Endodermal cell (in vitro differentiated cells): Measurements from ENCODE around the gene SURF2. TPM values are rescaled to one million over a fixed set of nuclear protein-coding genes. Genes with fewer than 3 reads are reported as not detected.

ENCODE experiments used
- DNase-seq: peaks from one replicate; pipeline ENCODE4 v3.0.0-alpha.2; 2017
- H3K27ac ChIP-seq: 2 replicates; pipeline ENCODE4 v1.5.1; 2013; ENCODE audit warnings: mild to moderate bottlenecking, low read depth, low read length, moderate library complexity
- H3K27me3 ChIP-seq: 2 replicates; pipeline ENCODE4 v1.6.1; 2013; ENCODE audit warnings: mild to moderate bottlenecking, low read length, moderate library complexity; ENCODE audit not compliant: insufficient read depth, control insufficient read depth, poor library complexity, severe bottlenecking
- H3K36me3 ChIP-seq: 2 replicates; pipeline ENCODE4 v1.7.0; 2013; ENCODE audit warnings: mild to moderate bottlenecking, low read length, moderate library complexity; ENCODE audit not compliant: control insufficient read depth, insufficient read depth
- H3K4me1 ChIP-seq: one replicate; pipeline ENCODE4 v1.7.0; 2013; ENCODE audit warnings: low read length; ENCODE audit not compliant: control insufficient read depth, insufficient read depth
- H3K4me3 ChIP-seq: 2 replicates; pipeline ENCODE4 v1.5.1; 2013; ENCODE audit warnings: mild to moderate bottlenecking, low read length, moderate library complexity
- H3K9ac ChIP-seq: 2 replicates; pipeline ENCODE4 v1.6.1; 2013; ENCODE audit warnings: mild to moderate bottlenecking, low read length, moderate library complexity; ENCODE audit not compliant: poor library complexity, severe bottlenecking; ENCODE audit errors: extremely low read depth
- H3K9me3 ChIP-seq: 2 replicates; pipeline ENCODE4 v1.6.1; 2013; ENCODE audit warnings: mild to moderate bottlenecking, low read length, moderate library complexity; ENCODE audit not compliant: control insufficient read depth
- H3K27ac Mint-ChIP-seq: 2 replicates; pipeline ENCODE4 v1.8.0; 2020; ENCODE audit warnings: mixed read lengths
- H3K27me3 Mint-ChIP-seq: 2 replicates; pipeline ENCODE4 v1.8.0; 2021; ENCODE audit warnings: mild to moderate bottlenecking, mixed read lengths; ENCODE audit not compliant: insufficient read depth
- H3K36me3 Mint-ChIP-seq: 2 replicates; pipeline ENCODE4 v1.8.0; 2020; ENCODE audit warnings: low read depth, mixed read lengths
- H3K4me1 Mint-ChIP-seq: 2 replicates; pipeline ENCODE4 v1.8.0; 2020; ENCODE audit warnings: mixed read lengths
- H3K4me3 Mint-ChIP-seq: 2 replicates; pipeline ENCODE4 v1.8.0; 2020; ENCODE audit warnings: mild to moderate bottlenecking, moderate library complexity, mixed read lengths
- H3K9me3 Mint-ChIP-seq: 2 replicates; pipeline ENCODE4 v1.8.0; 2020; ENCODE audit warnings: mild to moderate bottlenecking, mixed read lengths
- CTCF ChIP-seq: fragments of 200-600 bp; sonication (generic); conservative IDR thresholded peaks from 2 replicates; pipeline ENCODE4 v1.5.0; 2021; ENCODE audit warnings: antibody characterized with exemption, mild to moderate bottlenecking
- WGBS, 2 experiments: methylation state at CpG; one replicate each; pipeline versions ENCODE4 v1.1.5 to v1.1.7; 2013; ENCODE audit warnings: missing lambda C conversion rate in 2 of 2, mixed read lengths in 1 of 2; ENCODE audit not compliant: insufficient coverage in 1 of 2, insufficient read length in 1 of 2; 5-methylcytosine and 5-hydroxymethylcytosine counted together
- total RNA-seq, 2 donors: library from RNA; stranded (reverse); fragmentation: NEBNext Ultra II Directional in 1 of 2; extraction: Animal tissue kit (Norgen Biotek cat#: 25700) in 1 of 2; gene quantifications; 2 replicates in 1 of 2; 3 replicates in 1 of 2; pipeline ENCODE4 v1.2.1, GENCODE V29; 2021

The SURF2 gene
- total RNA-seq, 2 donors from 2014 or later, result 18.0 to 25.9 TPM

- H3K27me3 Mint-ChIP-seq, result no peaks in the 10 kb centered on the region
- no peak for TF ChIP-seq CTCF
- H3K4me3 ChIP-seq, result no peak overlapping the region
- peaks cover 65% of the 10 kb centered on the region for H3K36me3 ChIP-seq
- no peak overlapping the region for H3K27ac ChIP-seq
- no peak overlapping the region for H3K4me3 Mint-ChIP-seq
- 81 to 91% methylated on average over 7 to 11 of the region's 11 CpGs for WGBS, 2 experiments
- peak; percentile 71 for DNase-seq
- H3K9me3 Mint-ChIP-seq, result no peaks in the 10 kb centered on the region
- H3K9ac ChIP-seq, result no peak overlapping the region
- no peaks in the 10 kb centered on the region for H3K4me1 ChIP-seq
- peaks cover 76% of the 10 kb centered on the region for H3K36me3 Mint-ChIP-seq
- peaks cover 8% of the 10 kb centered on the region for H3K4me1 Mint-ChIP-seq
- H3K27ac Mint-ChIP-seq, result no peak overlapping the region
- H3K9me3 ChIP-seq, result no peaks in the 10 kb centered on the region
- no peaks in the 10 kb centered on the region for H3K27me3 ChIP-seq
Observed at GRCh38 chr9:133342570-133342969, 13.8 kb upstream of the SURF2 start.

- no peak for TF ChIP-seq CTCF
- 95 to 98% methylated on average over 14 to 19 of the region's 19 CpGs for WGBS, 2 experiments
- peaks cover 76% of the 10 kb centered on the region for H3K36me3 Mint-ChIP-seq
Observed at GRCh38 chr9:133344071-133344470, 12.3 kb upstream of the SURF2 start.

DNA sequence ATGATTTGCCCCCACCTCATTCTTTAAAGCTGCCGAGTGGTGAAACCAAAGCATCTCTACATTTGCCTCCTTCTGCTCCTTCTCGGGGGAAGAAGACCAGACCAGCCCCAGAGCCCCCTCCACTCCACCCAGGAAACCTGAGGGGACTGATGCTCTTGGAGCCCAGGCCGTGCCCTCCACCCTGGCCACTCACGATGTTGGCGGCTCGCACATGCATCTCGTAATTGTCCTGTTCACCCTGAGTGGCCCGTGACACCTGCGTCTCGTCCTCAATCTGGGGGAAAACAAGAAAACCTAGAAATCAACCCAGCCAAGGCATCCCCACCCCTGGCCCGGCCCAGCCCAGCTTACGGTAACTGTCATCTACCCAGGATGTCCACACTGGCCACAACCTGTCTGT lies 11.4 kb upstream of the SURF2 start:
- H3K27ac ChIP-seq, result no peak overlapping the region
- no peak overlapping the region for H3K4me3 ChIP-seq
- no peaks in the 10 kb centered on the region for H3K9me3 ChIP-seq
- Mint-ChIP-seq H3K36me3 (peaks cover 76% of the 10 kb centered on the region), H3K27ac (no peak overlapping the region), H3K4me3 (no peak overlapping the region), H3K27me3 (no peaks in the 10 kb centered on the region), H3K9me3 (no peaks in the 10 kb centered on the region), H3K4me1 (peaks cover 22% of the 10 kb centered on the region)
- H3K9ac ChIP-seq, result no peak overlapping the region
- no peak for TF ChIP-seq CTCF
- no peaks in the 10 kb centered on the region for H3K4me1 ChIP-seq
- H3K27me3 ChIP-seq, result no peaks in the 10 kb centered on the region
- 93 to 96% methylated on average over 8 to 12 of the region's 12 CpGs for WGBS, 2 experiments
- DNase-seq, result no peak
- peaks cover 68% of the 10 kb centered on the region for H3K36me3 ChIP-seq

More at GRCh38 chr9:133344071-133344470, 12.3 kb upstream of the SURF2 start:
- Histone ChIP-seq H3K9ac (no peak overlapping the region), H3K36me3 (peaks cover 65% of the 10 kb centered on the region), H3K9me3 (no peaks in the 10 kb centered on the region), H3K27ac (no peak overlapping the region), H3K4me1 (no peaks in the 10 kb centered on the region), H3K27me3 (no peaks in the 10 kb centered on the region), H3K4me3 (no peak overlapping the region)
- no peak for DNase-seq
- H3K4me3 Mint-ChIP-seq, result no peak overlapping the region
- no peak overlapping the region for H3K27ac Mint-ChIP-seq
- peaks cover 13% of the 10 kb centered on the region for H3K4me1 Mint-ChIP-seq
- H3K27me3 Mint-ChIP-seq, result no peaks in the 10 kb centered on the region
- H3K9me3 Mint-ChIP-seq, result no peaks in the 10 kb centered on the region
